GM18520 (cell line): ENCODE data around the gene CACNA1G.

Source experiments
- ATAC-seq: cut with Tn5 transposase; IDR thresholded peaks from one replicate; pipeline ENCODE4 v1.9.1; 2021; ENCODE audit not compliant: unreplicated experiment

Gene CACNA1G

DNA sequence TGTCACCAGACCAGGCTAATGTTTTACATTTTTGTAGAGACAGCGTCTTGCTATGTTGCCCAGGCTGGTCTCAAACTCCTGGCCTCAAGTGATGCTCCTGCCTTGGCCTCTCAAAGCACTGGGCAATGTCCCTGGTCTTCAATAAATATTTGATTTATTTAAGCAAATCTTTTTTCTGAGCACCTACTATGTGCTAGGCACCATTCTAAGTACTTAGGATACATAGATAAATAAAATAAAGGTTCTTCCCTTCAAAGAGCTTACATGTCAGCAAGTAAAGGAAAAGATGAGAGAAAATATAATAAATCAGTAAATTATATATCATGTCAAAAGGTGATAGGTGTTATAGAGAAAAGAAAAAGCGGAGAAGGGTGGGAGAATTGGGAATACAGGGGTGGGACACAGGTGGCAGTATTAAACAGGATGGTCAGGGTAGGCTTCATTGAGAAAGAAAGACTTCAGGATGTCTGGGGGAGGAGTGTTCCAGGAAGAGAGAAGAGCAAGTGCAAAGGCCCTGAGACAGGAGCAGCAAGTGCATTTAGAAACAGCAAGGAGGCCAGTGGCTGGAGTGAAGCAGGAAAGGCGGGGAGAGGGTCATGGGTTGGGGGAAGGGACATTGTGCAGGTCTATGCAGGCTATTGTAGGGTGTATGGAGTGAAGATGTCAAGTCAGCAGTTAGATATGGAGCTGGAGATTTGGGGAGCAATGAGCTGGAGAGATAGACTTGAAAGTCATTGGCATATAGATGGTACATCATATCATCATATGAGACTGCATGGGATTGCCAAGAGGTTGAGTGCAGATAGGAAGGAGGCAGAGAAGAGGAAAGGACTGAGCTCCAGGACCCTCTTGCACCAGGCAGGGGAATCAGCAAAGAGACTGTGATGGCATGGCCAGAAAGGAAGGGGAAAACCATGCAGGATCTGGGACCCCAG lies 85.5 kb downstream of the CACNA1G start:
- ATAC-seq = no peak

DNA sequence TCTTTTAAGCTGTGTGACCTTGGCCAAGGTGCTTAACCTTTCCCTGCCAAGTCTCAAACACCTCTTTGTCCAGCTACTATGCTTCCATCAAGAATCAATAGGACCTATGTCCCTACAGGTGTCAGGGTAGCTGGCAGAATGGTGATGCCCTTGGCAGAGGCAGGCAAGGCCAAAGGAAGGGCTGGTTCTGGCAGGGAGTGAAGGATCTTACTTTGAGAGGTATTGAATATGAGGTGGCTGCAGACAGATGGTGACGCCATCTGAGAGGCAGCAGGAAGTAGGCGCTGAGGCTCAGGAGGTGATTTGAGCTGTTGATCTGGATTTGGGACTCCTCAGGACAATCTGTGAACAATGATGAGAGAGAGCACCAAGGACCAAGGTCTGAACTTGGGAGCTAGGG lies 86.7 kb downstream of the CACNA1G start:
- no peak for ATAC-seq

DNA sequence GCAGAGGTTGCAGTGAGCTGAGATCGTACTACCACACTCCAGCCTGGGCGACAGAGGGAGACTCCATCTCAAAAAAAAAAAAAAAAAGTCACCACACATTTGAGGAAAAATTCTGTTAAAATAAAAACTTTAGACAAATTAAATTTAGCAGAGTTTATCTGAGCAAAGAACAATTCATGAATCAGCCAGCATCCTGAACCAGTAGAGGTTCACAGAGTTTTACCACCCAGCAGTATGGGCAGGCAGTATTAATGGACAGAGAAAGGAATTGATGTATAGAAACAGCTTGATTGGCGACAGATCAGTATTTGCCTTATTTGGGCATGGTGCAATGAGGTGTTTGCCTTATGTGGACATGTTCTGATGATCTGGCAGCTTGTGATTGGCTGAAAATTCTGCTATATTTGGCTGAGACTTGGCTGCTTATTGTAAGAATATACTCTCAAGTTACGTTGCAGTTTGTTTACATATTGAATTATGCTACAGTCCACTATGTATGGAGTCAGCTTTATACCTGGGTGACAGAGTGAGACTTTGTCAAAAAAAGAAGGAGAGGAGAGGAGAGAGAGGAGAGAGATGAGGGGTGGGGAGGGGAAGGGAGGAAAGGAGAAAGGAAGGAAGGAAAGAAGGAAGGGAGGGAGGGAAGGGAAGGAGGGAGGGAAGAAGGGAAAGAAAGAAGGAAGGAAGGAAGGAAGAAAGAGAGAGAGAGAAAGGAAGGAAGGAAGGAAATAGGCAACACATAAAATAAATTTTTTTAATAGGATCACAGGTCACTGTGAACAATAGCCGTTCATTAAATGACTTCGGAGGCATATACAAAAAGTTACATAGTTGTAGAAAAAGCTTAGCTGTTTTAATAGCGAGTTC lies 88.8 kb downstream of the CACNA1G start:
- ATAC-seq = no peak

DNA sequence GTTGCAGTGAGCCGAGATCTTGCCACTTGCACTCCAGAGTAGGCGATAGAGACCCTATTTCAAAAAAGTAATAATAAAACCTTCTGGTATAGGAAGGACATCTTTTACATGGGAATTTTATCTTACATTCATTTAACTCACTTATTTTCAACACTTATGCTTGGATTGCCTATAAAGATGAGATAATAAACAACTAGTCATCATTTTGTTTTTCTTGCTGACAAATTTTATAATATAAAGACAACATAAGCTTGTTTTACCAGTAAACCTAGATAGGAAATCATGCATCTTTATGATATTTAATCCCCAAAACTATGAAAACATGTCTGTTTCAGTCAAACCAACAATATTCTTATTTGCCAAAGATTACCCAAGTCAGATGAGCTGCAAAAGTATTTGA lies 91.1 kb downstream of the CACNA1G start:
- no peak for ATAC-seq

DNA sequence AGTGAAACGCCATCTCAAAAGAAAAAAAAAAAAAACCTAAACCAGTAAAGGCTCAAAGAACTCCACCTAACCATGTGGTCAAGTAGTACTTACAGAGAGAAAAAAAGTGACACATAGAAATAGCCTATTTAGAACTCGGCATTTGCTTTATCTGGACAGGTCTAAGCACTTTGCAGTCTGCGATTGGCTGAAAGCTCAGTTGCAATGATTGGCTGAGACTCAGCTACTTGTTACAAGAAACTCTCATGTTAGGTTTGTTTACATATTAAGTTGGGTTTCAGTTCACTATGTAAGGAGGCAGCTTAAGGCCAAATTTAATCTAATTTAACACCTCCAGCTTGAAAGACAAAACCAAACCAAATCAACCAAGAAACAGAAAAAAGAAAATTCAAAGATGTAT lies 93.2 kb downstream of the CACNA1G start:
- ATAC-seq = no peak

DNA sequence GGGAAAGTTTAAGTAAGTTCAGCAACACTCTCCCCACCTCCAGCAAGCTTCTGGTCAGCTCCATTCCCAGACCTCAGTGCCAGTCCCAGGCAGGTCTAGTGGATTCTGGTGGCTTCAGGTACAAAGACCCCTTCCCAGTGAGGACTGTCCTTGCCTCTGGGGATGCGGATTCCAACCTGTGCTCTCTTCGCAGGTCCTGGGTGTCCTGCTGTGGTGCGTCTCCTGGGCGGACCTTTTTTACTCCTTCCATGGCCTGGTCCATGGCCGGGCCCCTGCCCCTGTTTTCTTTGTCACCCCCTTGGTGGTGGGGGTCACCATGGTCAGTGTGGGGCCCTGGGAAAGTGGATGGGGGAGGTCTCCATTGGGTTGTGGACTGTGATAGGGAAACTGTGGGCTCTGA lies 96.0 kb downstream of the CACNA1G start:
- ATAC-seq = no peak

DNA sequence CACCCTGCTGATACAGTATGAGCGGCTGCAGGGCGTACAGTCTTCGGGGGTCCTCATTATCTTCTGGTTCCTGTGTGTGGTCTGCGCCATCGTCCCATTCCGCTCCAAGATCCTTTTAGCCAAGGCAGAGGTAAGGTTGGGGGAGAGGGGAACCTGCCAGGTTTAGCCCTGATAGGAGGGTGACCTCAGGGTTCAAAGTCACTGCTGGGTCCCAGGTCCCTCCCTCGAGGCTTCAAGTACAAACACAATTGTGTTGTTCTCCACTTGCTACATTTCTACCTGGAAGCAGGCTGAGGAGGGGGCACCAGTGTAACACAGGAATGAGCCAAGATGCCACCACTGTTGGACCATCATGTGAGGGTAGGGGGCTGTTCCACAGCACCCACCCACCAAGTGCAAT lies 96.5 kb downstream of the CACNA1G start:
- no peak for ATAC-seq

DNA sequence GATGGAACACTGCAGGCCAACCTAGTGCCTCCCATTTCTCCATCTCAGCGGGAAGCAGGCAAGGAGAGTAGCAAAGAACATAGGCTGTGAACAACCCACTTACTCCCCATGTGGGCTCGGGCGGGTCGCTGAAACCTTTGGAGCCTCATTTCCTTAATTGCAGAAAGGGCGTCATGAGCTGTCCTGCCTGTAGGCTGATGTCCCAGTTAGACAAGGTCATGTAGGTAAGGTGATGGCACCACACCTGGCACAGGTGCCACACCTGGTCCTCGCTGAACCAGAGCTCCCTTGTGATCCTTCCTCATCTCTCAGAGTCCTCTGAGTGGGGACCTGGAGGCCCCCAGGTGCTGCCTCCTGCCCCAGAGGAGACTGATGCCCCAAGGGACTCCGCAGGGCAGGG lies 97.1 kb downstream of the CACNA1G start:
- no peak for ATAC-seq

DNA sequence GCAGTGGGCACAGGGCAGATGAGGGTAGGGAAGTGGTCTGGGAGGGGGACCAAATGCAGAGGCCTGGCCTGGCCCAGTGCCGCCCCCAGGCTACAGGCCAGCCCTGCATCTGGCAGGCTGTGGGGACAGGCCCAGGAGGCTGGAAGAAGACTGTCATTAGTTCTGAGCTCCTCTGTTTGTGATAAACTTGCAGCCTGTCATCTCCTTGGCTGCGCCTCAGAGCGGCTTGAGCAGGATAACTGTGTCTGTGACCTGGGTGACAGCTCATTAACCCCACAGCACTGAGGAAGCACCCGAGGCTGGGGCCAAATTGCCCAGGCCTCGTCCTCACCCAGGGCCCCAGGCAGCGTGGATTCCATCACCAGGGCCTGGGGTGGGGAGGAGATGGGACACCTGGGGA lies 98.1 kb downstream of the CACNA1G start:
- ATAC-seq = no peak

DNA sequence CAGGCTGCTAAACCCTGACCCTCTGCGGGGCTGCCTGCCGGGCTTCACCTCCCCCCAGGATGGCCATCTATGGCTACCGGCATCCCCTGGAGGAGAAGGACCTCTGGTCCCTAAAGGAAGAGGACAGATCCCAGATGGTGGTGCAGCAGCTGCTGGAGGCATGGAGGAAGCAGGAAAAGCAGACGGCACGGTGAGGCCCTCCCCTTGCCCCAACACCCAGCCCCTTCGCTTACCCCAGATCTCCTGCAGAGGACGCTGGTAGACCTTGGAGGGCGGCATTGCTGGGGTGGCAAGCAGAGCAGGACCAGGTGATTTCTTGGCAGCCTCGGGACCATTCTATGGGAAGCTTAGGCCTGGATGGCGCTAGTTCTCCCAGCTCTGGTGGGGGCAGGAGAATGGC lies 98.7 kb downstream of the CACNA1G start:
- no peak for ATAC-seq

DNA sequence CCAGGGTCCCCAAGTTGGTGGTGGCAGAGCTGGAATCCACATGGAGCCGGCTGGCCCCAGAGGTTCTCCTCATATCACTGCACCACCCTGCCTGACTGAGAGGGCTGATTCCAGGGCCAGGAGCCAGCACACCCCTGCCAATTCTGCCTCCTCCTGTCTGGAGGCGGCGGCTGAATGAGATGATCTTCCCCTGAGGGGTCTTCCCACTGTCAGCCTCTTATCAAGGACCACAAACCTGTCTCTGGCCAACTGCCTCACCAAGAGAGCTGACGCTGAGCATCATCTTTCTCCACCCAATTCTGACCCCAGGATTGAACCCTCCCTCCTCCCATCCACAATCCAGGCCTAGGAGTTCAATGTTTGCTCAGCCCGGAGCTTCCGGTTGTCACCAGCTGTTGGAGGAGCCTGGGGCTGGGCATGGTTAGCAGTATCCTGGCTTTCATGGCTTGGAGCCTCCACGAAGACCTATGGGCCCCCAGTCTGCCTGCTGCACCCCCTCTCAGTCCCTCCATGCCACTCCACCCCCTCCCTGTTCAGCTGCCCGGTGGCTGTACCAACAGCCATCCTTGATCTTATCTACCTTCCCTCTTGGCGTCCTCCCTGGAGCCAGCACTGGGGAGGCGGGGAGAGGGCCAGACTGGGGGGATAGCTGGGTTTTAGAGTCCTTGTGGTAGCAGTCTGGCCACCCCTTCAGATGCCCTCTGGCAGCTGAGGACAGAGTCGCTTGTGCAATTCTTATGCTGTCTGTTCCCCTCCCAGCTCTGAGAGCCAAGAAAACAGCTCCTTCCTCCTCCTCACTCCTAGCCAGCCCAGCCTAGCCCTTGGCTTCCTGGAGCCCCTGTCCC lies 99.7 kb downstream of the CACNA1G start:
- no peak for ATAC-seq

DNA sequence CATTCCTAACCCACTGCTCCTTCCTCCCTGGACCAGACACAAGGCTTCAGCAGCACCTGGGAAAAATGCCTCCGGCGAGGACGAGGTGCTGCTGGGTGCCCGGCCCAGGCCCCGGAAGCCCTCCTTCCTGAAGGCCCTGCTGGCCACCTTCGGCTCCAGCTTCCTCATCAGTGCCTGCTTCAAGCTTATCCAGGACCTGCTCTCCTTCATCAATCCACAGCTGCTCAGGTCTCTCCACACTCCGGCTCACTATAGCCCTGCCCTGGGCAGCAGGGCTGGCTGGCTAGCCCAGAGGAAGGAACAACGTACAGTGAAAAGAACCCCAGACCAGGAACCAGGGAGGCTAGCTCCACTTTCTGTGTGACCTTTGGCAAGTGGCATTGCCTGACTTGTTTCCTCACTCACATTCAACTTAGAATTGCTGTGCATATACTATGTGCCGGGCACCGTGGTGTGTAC lies 100.4 kb downstream of the CACNA1G start:
- no peak for ATAC-seq

DNA sequence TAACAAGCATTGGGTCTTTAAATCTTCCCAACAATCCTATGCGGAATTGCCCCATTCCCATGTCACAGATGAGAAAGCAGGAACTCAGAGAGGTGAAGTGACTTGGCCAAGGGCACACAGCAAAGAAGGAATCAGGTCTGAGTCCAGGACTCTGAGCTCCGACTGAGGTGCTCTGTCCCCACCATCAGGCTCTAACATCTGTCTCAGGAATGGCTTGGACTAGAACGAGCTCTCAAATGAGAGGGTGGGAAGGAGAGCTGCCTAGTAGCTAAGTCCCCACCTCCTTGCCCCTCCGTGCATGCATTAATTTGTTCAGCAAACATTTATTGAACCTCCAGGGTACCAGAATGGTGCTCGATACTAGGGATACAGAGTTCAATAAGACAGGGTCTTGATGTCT lies 100.8 kb downstream of the CACNA1G start:
- no peak for ATAC-seq

DNA sequence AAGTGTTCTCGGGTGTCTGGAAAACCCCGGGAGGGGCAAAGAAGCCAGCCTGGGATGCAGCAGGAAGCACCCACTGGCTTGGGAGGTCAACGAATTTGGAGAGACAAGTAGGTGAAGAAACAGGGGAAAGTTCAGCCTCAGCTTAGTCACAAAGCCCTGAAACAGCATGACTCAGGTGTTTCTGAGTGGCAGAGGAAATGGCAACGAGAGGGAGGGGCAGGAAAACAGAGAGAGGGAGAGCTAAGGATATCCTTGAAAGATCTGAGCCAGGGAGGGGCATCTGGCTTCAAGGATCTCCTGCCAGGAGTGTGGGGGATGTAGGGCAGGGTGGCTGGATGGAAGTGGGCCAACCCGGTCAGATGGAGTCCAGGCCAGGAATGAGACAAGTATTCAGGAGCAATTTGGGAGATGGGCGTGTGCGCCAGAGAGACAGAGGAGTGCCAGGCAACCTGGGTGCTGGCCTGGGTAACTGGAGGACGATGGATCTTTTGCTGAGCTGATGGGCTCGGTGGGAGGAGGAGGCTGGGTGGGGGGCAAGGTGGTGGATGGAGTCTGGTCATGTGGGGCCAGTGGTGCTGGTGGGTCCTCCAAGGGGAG lies 101.4 kb downstream of the CACNA1G start:
- no peak for ATAC-seq

DNA sequence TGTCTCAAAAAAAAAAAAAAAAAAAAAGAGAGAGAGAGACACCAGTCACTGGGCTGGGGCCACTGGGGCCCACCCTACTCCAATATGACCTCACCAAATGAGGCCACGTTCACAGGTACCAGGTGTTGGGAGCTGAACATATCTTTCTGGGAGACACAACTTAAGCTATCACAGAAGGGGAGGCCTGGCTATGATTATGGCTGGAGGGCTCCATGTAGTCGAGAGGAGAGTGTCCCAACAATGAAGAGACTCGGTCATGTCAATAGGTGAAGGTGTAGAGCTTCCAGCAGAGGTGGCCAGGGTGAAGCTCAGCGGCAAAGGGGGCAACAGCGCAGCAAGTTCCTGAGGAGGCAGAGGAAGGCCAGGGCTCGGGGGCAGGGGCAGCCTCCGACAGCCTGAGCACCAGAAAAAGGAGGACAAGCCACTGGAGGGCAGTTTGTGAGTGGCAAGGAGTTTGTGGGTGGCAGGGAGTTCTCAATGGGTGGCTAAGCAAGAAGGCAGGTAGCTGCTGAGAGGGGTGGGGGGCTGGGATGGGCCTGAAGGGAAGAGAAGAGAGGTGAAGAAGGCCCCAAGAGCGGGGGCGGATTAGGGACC lies 102.2 kb downstream of the CACNA1G start:
- no peak for ATAC-seq

DNA sequence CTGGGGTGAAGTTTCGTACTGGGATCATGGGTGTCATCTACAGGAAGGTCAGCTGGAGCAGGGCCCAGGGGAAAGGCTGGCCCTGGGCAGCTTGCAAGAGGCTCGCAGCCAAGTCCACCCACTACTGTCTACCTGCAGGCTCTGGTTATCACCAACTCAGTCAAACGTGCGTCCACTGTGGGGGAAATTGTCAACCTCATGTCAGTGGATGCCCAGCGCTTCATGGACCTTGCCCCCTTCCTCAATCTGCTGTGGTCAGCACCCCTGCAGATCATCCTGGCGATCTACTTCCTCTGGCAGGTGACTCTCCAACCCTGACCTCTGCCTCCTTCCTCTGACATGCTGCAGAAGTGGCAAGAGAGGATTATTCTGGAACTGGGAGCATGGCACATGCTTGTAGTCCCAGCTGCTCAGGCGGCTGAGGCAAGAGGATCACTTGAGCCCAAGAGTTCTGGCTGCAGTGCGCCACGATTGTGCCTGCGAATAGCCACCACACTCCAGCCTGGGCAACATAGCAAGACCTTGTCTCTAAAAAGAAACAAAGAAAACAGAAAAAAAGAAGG lies 103.4 kb downstream of the CACNA1G start:
- no peak for ATAC-seq

DNA sequence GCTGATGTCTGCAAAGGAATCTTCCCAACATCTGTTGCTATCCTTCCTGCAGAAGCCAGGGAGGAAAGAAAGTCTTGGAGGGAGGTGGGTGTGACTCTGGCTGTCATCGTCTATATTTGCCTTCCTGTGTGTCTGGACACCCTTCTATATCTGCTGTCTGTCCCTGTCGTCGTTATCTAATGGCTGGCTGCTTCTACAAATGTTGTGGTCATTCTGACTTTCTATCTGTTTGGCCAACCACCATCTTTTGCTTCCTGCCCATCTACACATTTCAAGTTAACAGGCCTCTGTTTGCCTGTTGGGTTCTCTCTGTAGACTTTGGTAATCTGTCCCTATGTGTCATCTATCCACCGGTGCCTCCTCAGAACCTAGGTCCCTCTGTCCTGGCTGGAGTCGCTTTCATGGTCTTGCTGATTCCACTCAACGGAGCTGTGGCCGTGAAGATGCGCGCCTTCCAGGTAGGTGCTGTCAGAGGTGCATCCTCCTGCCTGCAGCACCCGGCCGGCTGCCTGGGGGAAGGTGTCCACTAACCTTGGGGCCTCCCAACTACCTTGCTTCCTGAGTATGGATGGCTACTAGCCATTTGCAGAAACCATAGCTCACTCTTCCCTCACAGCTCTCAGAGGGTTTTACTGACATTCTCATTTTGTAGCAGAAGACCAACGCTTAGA lies 104.4 kb downstream of the CACNA1G start:
- ATAC-seq = no peak

DNA sequence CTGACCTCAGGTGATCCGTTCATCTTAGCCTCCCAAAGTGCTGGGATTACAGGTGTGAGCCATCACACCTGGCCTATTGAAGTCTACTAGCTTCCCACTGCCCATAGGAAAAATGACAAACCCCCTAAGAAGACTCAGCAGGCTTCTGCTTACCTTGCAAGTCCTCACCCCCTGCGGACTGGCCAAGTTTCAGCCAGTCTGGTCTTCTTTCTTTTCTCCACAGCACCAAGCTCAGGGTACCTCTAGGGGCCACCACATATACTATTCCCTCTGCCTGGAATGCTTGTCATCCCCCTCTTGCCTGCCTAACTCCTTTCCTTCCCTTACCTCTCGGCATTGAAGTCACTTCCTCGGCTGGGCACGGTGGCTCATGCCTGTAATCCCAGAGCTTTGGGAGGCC lies 105.3 kb downstream of the CACNA1G start:
- ATAC-seq = no peak

DNA sequence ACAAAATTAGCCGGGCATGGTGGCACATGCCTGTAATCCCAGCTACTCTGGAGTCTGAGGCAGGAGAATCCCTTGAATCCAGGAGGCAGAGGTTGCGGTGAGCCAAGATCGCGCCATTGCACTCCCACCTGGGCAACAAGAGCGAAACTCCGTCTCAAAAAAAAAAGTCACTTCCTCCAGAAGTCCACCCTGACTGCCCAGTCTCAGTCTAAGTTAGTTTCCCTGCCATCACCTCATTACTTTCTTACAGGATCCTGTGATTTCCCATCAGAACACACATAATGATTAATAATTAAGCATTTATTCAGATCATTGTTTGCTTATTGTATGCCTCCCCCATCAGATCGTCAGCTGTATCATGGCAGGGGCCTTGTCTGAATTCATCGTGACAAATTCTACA lies 105.8 kb downstream of the CACNA1G start:
- no peak for ATAC-seq
